Activated T-helper 1 cell treated with anti-CD3 and anti-CD28 coated beads, Interleukin-2, amount 50 U/mL, for 16 hours (primary cell): ENCODE results near the gene MYO16.

ENCODE experiments used
- DNase-seq, 2 donors: peaks; one replicate each; pipeline ENCODE4 v3.0.0-alpha.2; 2020; ENCODE audit warnings: low read depth in 1 of 2, low spot score in 1 of 2

The MYO16 gene

DNA sequence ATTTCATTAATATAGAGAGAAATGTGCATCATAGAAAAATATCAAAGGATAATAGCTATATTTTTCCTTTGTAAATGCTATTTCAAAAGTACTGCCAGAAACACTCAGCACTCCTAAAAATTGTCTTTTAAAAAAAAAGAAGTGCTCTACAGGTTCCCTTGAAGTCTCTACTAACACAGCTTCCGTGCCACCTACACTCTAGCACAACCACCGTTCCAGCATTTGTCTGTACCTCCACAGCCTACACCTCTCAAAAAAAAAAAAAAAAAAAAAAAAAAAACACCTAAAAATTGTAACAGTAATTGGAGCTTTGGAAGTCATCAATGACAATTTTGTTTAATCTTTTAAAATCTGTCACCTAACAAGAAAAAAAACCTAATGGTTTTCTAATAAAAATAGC is 485.6 kb downstream of the MYO16 start:
- no peak for DNase-seq

DNA sequence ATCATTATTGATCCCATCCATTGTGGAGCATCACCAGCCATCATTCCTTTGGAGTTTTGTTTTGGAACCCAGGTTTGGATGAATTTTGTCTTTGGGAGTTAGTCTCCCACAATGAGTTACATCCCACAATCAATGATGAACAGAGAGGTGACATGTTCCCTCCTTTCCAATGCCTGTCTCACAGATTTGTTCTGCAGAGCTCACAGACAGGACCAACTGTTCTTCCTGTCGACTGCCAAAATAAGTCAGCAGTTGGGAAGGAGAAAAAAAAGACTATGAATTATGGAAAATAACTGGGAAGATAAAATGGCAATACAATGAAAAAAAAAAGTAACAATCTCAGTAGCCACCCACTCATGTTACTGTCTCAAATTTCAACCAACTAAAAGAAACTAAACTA is 489.1 kb downstream of the MYO16 start:
- DNase-seq, result no peak

DNA sequence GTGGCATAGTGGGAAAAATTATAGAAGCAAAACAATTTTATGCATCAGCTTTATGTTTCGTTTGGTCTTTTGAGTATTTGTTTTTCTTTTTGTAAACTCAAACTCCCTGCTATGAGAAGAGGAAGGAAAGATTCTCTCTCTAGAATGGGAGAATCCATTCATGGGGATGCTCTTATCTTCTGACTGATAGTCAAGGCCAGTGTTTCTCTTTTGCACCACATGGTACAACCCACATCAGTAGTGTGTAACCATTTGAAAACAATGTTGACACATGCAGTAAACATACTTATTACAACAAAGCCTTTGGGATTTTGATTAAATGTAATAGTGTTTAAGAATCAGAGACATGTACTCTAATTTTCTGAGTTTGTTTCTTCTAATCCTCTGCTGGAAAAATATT is 490.5 kb downstream of the MYO16 start:
- no peak for DNase-seq

DNA sequence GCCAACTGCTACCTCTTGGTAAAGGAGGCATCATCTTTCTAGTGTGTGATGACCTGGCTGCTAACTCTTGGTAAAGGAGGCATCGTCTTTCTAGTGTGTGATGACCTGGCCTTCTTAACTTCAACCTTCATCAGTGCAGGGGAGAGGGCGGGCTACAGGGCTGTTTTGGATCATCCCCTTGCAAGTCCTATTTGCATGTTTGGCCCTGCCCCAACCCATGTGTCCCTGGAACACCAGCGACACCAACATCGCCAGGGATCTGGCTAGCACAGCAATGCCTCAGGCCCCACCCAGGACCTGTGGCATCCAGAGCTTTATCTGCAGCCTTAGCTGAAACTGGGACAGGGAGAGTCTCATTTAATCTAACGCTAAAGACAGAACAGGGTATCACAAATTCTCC is 492.4 kb downstream of the MYO16 start:
- DNase-seq, result no peak

DNA sequence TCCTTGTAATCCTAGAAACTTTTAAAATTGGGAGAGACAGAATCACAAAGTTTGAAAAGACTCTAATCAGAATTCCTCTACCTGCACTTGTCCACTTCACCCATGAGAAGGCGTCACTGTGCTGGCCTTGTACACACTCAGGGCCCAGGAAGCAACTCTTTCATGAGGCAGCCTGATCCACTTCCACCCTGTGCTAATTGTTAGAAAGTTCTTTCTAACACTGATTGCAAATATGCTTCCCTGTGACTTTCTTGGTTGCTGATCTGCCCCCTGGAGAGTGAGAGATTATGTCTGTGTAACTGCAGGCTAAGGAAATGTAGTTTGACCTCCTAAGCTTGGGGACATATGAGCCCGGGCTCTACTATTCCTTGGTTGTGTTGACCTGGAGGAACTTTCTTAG is 494.6 kb downstream of the MYO16 start:
- no peak for DNase-seq

DNA sequence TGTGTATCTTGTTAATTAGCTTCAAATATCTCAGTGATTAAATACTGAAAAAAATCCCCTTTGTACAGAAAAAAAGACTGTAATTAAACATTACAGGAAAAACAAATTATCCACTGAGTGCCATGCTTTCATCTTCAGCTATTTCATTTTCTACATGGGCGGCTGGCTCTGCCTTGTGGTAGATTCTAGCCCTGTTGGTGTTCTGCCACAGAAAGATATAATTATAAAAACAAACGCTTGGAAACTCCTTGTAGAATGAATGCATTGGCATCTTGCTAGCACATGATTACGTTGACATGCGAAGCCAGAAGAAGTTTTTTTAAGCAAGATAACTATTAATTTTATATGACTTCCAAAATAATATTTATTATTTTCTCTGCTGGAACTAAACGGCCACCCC is 496.8 kb downstream of the MYO16 start:
- DNase-seq, result no peak

DNA sequence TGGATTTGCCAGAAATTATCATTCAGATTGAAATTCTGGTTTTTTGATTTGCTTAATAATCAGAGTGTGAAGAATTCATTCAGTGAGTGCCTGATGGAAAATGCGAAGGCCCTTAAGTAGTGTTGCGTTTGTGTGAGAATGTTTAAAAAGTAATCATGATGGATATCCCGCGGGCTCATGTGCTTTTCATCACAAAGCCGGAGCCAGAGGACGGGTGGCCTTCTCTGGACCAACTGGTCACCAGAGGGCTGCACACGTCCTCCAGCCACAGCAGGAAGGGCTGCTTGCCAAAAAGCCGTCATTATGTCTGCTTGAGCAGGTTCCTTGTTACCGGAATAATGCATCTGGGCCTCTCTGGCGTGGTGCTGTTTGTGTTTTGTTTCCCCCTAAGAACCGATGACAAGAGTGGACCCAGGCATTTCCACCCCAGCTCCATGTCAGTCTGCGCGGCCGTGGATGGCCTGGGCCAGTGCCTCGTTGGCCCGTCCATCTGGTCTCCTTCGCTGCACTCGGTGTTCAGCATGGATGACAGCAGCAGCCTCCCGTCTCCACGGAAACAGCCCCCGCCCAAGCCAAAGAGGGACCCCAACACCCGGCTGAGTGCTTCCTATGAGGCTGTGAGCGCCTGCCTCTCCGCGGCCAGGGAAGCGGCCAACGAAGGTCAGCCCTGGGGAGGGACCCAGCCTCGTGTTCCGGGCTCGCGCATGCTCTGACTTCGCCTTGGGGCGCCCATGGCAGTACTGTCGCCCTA is 497.7 kb downstream of the MYO16 start:
- DNase-seq, result no peak

DNA sequence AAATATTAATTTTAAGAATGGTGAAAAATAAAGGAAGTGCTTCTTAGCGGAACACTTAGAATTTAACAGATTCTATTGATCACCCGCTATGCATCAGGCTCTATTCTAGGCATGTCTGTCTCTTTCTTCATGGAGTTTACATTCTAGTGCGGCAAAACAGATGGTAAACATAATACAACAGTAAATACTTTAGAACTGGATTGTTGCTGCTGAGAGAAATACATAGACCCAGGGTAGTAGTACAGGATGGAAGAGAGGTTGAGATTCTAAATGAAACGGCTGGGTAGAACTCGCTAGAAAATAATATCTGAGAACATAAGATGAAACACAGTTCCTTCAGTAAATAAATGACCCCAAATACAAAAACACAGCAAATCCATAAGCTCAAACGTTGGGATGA is 498.7 kb downstream of the MYO16 start:
- DNase-seq, result no peak

DNA sequence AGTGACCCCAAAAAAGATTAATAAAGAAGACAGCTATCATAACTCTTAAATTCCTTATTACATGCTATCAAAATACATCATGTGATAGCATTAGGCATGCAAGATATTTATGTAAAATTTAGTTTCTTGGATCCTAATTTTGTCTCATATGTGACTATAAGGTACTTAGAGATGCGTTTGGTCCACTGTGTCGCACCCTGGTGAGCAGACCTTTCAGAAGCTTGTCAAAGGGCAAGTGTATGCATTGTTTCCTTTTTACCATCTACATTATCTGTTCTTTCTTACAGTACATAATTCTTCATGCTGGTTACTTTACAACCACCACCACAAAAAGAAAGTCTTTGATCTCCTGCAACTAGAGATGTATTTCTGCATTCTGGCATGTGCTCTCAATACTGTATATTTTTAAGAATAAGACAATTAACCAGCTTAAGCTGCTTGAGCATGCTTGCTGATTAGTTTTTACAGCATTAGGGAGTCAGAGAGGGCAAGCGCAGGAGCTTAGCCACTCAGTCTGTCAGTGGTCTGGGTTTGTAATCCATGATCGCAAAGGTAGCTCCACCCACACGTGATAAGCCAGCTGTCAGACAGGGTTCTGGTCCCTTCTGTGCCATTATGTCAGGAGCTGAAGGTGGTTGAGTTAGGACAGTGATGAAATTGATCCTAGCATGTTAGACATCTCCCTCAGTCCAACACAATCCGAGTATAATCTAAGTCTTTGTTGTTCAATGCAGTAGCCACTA is 500.9 kb downstream of the MYO16 start:
- DNase-seq, result no peak

DNA sequence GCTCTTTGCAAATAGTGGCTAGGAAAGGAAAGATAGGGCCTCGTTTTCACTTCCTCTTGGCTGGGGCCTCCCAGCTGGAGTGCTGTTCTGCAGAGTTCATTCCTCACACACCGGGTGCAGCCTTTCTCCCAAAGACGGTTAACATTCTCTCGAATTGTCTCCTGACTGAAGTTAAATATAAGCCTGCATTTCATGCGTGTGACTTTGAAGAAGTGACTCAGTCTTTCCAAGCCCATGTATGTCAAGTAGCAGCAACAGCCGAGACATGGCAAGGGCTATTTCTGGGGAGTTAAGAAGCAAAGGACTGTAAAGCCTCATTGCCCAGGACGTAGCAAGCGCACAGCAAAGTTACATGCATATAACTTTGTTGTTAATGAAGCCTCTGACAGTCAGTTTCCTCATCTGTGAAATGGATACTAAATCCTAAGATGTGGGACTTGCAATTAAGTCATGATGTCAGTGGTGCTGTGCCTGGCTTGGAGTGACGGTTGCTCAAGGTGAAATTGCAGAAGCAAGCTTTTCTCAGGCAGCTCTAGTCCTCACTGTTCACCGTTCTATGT is 502.4 kb downstream of the MYO16 start:
- no peak for DNase-seq

DNA sequence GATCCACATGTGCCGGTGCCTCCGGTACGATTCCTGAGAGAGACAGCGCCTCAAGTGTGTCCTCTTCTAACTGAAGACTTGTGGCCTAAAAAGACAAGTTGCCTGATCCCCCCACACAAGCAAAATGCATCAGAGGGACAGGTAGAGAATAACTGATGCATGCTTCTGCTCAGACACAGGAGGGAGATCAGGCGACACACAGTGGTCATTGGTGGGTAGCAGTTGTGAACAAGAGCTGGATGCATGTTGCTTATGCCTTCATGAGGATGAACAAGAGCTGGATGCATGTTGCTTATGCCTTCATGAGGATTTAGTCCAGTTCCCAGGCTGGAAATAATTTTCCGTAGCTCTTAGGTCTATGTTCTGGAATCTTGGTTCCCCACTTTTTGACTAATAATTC is 505.6 kb downstream of the MYO16 start:
- DNase-seq, result no peak

DNA sequence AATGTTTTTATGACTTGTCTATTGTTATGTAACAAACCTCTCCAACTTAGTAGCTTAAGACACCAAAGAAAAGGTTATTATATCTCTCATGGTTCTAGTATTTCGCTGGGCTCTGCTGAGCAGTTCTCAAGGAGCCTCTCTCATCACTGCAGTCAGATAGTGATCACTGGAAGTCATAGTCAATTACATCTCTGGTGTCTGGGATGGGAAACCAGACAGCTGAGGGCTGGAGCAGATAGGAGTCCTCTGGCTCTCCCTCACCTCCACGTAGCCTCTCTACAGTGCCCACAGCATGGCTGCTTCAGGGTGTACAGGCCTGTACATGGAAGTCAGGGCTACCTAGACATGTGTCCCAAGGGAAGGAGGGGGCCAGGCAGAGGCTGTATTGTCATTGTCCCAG is 507.5 kb downstream of the MYO16 start:
- no peak for DNase-seq

DNA sequence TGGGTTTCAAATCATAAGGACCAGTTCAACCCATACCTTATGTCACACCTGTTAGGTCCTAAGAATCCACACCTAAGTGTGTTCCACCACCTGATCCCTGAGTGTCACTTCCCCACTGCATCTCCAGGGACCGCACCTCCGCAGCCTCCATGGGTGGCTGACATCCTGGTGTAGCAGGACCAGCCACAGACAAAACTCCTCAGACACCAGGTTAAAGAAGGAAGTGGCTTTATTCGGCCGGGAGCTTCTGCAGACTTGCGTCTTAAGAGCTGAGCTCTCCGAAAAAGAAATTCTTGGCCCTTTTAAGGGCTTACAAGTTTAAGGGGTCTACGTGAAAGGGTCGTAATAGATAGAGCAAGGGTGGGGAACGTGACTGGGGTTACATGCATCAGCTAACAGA is 509.9 kb downstream of the MYO16 start:
- DNase-seq, result no peak

DNA sequence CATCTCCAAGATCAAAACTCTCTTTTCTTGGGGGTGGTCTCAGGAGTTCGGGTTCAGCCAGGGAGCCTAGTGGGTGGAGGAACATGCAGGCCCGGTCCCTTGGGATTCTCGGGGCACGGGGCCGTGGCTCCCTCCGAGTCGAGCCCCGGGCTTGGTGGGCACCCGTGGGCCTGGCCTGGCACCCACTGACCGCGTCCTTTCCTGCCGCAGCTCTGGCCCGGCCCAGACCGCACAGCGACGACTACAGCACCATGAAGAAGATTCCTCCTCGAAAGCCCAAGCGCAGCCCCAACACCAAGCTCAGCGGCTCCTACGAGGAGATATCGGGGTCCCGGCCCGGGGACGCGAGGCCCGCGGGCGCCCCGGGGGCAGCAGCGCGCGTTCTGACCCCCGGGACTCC is 510.6 kb downstream of the MYO16 start:
- no peak for DNase-seq

DNA sequence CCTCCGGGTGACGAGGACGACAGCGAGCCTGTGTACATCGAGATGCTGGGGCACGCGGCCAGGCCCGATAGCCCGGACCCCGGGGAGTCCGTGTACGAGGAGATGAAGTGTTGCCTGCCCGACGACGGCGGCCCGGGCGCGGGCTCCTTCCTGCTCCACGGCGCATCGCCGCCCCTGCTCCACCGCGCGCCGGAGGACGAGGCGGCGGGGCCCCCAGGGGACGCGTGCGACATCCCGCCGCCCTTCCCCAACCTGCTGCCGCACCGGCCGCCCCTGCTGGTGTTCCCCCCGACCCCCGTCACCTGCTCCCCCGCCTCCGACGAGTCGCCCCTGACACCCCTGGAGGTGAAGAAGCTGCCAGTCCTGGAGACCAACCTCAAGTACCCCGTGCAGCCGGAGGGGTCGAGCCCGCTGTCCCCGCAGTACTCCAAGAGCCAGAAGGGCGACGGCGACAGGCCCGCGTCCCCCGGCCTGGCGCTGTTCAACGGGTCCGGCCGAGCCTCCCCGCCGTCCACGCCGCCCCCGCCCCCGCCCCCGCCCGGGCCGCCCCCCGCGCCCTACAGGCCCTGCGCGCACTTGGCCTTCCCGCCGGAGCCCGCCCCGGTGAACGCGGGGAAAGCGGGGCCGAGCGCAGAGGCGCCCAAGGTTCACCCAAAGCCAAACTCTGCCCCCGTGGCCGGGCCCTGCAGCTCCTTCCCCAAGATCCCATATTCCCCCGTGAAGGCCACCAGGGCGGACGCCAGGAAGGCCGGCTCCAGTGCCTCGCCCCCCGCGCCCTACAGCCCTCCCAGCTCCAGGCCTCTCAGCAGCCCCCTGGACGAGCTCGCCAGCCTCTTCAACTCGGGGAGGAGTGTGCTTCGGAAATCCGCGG is 511.3 kb downstream of the MYO16 start:
- no peak for DNase-seq

DNA sequence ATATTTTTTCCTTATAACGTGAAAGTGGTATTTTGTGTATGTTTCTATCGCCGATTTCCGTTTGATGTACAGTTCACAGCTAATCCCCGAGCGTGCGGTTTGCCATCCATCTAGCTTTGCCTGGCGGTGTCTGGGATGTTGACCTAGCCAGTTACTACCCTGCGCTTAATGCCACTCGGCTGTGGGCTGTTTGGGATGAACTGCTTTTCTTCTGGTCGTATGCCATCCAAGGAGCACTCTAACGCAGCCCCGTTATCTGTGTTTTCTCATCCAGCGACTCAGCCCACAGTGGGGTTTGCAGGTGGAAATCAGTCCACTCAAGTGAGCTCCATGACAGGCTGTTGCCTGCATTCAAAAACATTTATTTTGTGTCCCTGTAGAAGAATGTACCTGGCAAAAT is 512.3 kb downstream of the MYO16 start:
- DNase-seq, result no peak

DNA sequence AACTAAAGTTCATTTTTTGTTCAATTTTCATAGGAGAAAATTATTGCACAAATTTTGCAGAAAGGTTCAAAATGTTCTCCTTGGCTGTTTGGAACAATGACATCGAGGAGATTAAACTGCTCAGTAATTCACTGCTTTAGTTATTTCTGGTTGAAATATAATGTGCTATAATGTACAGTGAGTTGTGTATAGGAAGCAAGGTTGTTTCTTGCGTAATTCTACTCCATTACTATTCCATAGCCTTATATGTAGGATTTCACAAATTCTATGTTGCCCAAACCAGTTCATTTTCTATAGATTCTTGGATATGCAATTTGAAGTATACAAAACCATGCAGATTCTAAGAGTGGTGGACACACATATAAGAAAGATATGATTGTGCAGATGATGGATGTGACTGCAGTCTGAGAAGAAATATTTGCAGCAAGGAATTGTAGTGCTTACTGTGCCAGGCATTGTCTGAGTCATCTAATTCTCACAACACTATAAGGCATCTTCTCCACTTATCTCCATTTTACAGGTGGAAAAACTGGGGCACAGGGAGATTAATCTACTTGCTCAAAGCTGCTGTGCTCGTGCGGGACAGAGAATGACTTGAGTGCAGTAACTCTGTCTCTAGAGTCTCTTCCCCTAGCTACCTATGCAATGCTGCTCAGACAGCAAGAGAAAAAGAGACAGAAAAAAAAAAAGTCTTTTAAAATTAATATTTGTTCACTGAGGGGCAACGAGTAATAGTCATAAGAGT is 515.5 kb downstream of the MYO16 start:
- no peak for DNase-seq

DNA sequence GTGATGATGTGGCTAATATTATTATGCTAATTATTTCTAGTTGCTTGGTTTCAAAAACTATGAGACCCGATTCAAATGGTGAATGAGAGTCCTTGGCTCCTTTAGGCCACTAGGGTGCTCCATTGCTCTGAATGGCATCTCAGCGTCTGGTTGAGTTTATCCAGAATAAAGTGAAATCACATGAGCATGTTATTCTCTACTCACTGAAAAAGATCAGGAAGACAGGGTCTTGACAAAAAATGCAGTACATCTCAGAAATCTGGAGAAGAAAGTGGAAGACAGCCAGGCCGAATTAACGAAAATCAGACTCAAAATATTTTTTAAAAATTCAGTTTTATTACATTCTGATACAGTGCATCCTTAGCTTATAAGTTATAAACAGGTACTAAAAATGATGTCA is 516.2 kb downstream of the MYO16 start:
- no peak for DNase-seq

DNA sequence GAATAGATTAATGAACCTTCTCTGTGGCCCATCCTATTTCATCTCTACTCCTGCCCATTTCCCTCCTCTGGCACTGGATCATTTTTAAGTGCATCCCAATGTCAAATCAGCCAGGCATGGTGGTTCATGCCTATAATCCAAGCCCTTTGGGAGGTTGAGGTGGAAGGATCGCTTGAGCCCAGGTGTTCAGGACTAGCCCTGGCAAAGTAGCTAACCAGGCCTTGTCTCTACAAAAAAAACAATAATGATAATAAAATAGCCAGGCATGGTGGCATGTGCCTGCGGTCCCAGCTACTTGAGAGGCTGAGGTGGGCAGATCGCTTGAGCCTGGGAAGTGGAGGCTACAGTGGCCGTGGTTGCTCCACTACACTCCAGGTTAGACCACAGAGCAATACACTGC is 517.0 kb downstream of the MYO16 start:
- DNase-seq, result no peak

DNA sequence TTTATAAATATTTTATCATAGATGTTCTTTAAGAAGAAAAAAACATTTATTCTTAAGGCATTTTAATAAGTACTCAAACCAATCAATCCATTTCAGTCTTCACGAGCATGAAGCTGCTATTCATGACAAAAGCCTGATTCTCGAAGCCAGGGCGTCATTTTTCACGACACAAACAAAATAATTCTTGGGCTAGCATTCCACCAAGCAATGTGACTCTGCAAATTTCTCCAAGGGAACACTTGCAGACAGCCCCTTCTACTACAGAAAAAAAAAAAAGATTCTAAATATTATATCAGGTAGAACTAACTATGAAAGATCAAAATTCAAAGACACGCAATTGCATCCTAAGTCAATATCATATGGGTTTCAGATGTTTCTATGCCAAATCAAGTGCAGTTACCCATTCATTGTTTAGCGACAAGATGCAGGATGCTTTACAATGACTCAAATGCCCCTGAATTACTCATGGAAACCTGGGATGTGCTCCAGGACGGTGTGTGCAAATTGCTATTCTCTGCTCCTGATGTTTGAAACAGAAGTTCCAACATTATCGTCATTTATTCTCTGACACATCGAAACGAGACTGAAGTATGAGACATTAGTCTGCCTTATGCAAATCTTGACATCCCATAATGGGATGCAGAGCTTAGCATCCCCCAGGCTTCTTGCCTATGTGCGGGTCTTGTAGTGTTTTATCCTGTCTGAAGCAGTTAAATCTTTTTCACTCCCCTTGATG is 517.7 kb downstream of the MYO16 start:
- DNase-seq, result no peak
